WTC11 (cell line): ENCODE measurements around the gene URI1. TPM values are rescaled to one million over a fixed set of nuclear protein-coding genes. Genes with fewer than 3 reads are reported as not detected.
A peak's percentile ranks its signal among the peaks of the same experiment; 100 is the strongest.

ENCODE experiments used
- ATAC-seq: fragments of 200-7000 bp; cut with Tn5 transposase; 2 replicates; pipeline ENCODE4 v1.10.0; 2021; ENCODE audit warnings: mild to moderate bottlenecking, moderate library complexity
- CTCF ChIA-PET: fragments of 300-600 bp; sonication (Branson Sonifier 250); formaldehyde crosslinking; loops from one replicate; lab custom pipeline; 2021; ENCODE audit warnings: antibody characterized with exemption; lab: Charles Lee
- POLR2A ChIA-PET: fragments of 350-600 bp; sonication (Branson Sonifier 250); formaldehyde crosslinking; loops from one replicate; lab custom pipeline; 2021; ENCODE audit warnings: antibody characterized with exemption; lab: Charles Lee
- DNase-seq: peaks from one replicate; pipeline ENCODE4 v3.0.0; 2021; ENCODE audit warnings: low spot score
- H3K27ac Mint-ChIP-seq: 2 replicates; pipeline ENCODE4 v1.8.0; 2021; ENCODE audit warnings: mixed read lengths
- H3K27me3 Mint-ChIP-seq: 2 replicates; pipeline ENCODE4 v1.8.0; 2021; ENCODE audit warnings: low read depth, mild to moderate bottlenecking, moderate library complexity, mixed read lengths
- H3K36me3 Mint-ChIP-seq: 2 replicates; pipeline ENCODE4 v1.8.0; 2021; ENCODE audit warnings: mixed read lengths
- H3K4me1 Mint-ChIP-seq: 2 replicates; pipeline ENCODE4 v1.8.0; 2022; ENCODE audit warnings: mixed read lengths
- H3K4me3 Mint-ChIP-seq: 2 replicates; pipeline ENCODE4 v1.8.0; 2021; ENCODE audit warnings: mild to moderate bottlenecking, moderate library complexity, mixed read lengths
- H3K9me3 Mint-ChIP-seq: 2 replicates; pipeline ENCODE4 v1.8.0; 2021; ENCODE audit warnings: mixed read lengths
- ATF1 ChIP-seq: sonication (generic); formaldehyde crosslinking; IDR thresholded peaks from 2 replicates; pipeline ENCODE4 v1.8.1; 2023; ENCODE audit warnings: mild to moderate bottlenecking, moderate library complexity, missing genetic modification reagents
- ATF2 ChIP-seq: sonication (generic); formaldehyde crosslinking; IDR thresholded peaks from 2 replicates; pipeline ENCODE4 v1.8.1; 2022; ENCODE audit warnings: low read depth, missing genetic modification reagents, borderline replicate concordance
- ATF3 ChIP-seq: sonication (generic); formaldehyde crosslinking; conservative IDR thresholded peaks from 2 replicates; pipeline ENCODE4 v1.8.1; 2022; ENCODE audit warnings: mild to moderate bottlenecking, missing genetic modification reagents
- CBFB ChIP-seq: sonication (generic); formaldehyde crosslinking; IDR thresholded peaks from 2 replicates; pipeline ENCODE4 v1.8.1; 2022; ENCODE audit warnings: mild to moderate bottlenecking, low read depth, missing genetic modification reagents
- CREB1 ChIP-seq: sonication (generic); formaldehyde crosslinking; IDR thresholded peaks from 2 replicates; pipeline ENCODE4 v1.8.0; 2023; ENCODE audit warnings: mild to moderate bottlenecking, missing genetic modification reagents
- CREM ChIP-seq: sonication (generic); formaldehyde crosslinking; IDR thresholded peaks from 2 replicates; pipeline ENCODE4 v1.8.1; 2022; ENCODE audit warnings: mild to moderate bottlenecking, missing genetic modification reagents, moderate library complexity
- CTCF ChIP-seq: fragments of 200-600 bp; IDR thresholded peaks from 2 replicates; pipeline ENCODE4 v1.8.0; 2022; ENCODE audit warnings: antibody characterized with exemption
- E2F1 ChIP-seq: sonication (generic); formaldehyde crosslinking; IDR thresholded peaks from 2 replicates; pipeline ENCODE4 v1.8.0; 2022; ENCODE audit warnings: mild to moderate bottlenecking, missing genetic modification reagents
- ELF4 ChIP-seq: sonication (generic); formaldehyde crosslinking; IDR thresholded peaks from 2 replicates; pipeline ENCODE4 v1.8.1; 2022; ENCODE audit warnings: low read depth, mild to moderate bottlenecking, moderate library complexity, missing genetic modification reagents
- FOXP4 ChIP-seq: sonication (generic); formaldehyde crosslinking; IDR thresholded peaks from 2 replicates; pipeline ENCODE4 v1.8.0; 2022; ENCODE audit warnings: mild to moderate bottlenecking, missing genetic modification reagents
- GRHL2 ChIP-seq: fragments of 250-450 bp; sonication (Bioruptor Pico); IDR thresholded peaks from 2 replicates; pipeline ENCODE4 v1.8.0; 2022; ENCODE audit warnings: mild to moderate bottlenecking, moderate library complexity; ENCODE audit not compliant: insufficient replicate concordance, severe bottlenecking
- MAX ChIP-seq: sonication (generic); formaldehyde crosslinking; IDR thresholded peaks from 2 replicates; pipeline ENCODE4 v1.8.0; 2022; ENCODE audit warnings: mild to moderate bottlenecking, missing genetic modification reagents
- MYBL2 ChIP-seq: sonication (generic); formaldehyde crosslinking; IDR thresholded peaks from 2 replicates; pipeline ENCODE4 v1.8.1; 2023; ENCODE audit warnings: mild to moderate bottlenecking, moderate library complexity, missing genetic modification reagents
- NR1H2 ChIP-seq: sonication (generic); formaldehyde crosslinking; IDR thresholded peaks from 2 replicates; pipeline ENCODE4 v1.9.0; 2021; ENCODE audit warnings: mild to moderate bottlenecking, moderate library complexity, missing genetic modification reagents
- PRRX2 ChIP-seq: fragments of 250-450 bp; sonication (Bioruptor Pico); IDR thresholded peaks from 2 replicates; pipeline ENCODE4 v1.8.0; 2021; ENCODE audit warnings: mild to moderate bottlenecking
- SMAD3 ChIP-seq: sonication (generic); formaldehyde crosslinking; IDR thresholded peaks from 2 replicates; pipeline ENCODE4 v1.8.0; 2022; ENCODE audit warnings: missing genetic modification reagents, mild to moderate bottlenecking, borderline replicate concordance
- SP1 ChIP-seq: sonication (generic); formaldehyde crosslinking; conservative IDR thresholded peaks from 2 replicates; pipeline ENCODE4 v1.8.1; 2022; ENCODE audit warnings: missing genetic modification reagents
- ZBTB43 ChIP-seq: sonication (generic); formaldehyde crosslinking; IDR thresholded peaks from 2 replicates; pipeline ENCODE4 v1.8.1; 2023; ENCODE audit warnings: mild to moderate bottlenecking, missing genetic modification reagents
- total RNA-seq: library from RNA; stranded (reverse); gene quantifications from 3 replicates; pipeline ENCODE4 v1.2.3, GENCODE V29; 2021

The URI1 gene
- total RNA-seq, 1 experiment from 2014 or later = 57.1 TPM

GRCh38 chr19:29945433-29945832 is 3.4 kb downstream of the URI1 start:
- POLR2A ChIA-PET = no interaction called here
- no peak for ATAC-seq

More at GRCh38 chr19:29945433-29945832, 3.4 kb downstream of the URI1 start:
- H3K36me3 Mint-ChIP-seq = peaks cover 25% of the 10 kb centered on the region
- no peak overlapping the region for H3K4me3 Mint-ChIP-seq
- TF ChIP-seq E2F1 (CRISPR knock-in tag) = no peak
- no peak for TF ChIP-seq NR1H2 (CRISPR knock-in tag)
- no peak for TF ChIP-seq CTCF
- no peak for TF ChIP-seq CBFB (CRISPR knock-in tag)
- no peak for TF ChIP-seq MYBL2 (CRISPR knock-in tag)
- TF ChIP-seq ELF4 (CRISPR knock-in tag) = no peak
- TF ChIP-seq ATF3 (CRISPR knock-in tag) = no peak
- no peak for TF ChIP-seq CREB1 (CRISPR knock-in tag)
- TF ChIP-seq ZBTB43 (CRISPR knock-in tag) = no peak
- TF ChIP-seq MAX (CRISPR knock-in tag) = no peak
- no peak for TF ChIP-seq PRRX2
- TF ChIP-seq ATF2 (CRISPR knock-in tag) = no peak
- TF ChIP-seq ATF1 (CRISPR knock-in tag) = no peak
- TF ChIP-seq GRHL2 = no peak
- no peak for TF ChIP-seq CREM
- TF ChIP-seq SP1 (CRISPR knock-in tag) = no peak
- no peak for TF ChIP-seq FOXP4 (CRISPR knock-in tag)
- no peak for TF ChIP-seq SMAD3 (CRISPR knock-in tag)
- CTCF ChIA-PET = interaction anchor here (0.6 kb wide), 1 partner anchor 43 kb away, joined by 3 read pairs; no protein-coding TSS in a partner anchor
- DNase-seq = no peak
- peaks cover 16% of the 10 kb centered on the region for H3K9me3 Mint-ChIP-seq
- peaks cover 33% of the 10 kb centered on the region for H3K4me1 Mint-ChIP-seq
- peaks cover 14% of the 10 kb centered on the region for H3K27me3 Mint-ChIP-seq
- H3K27ac Mint-ChIP-seq = peak overlapping the region; percentile 29; the same call in 1 of the 2 replicates
